MCF 10A (cell line): ENCODE data around the gene SOX9. TPM values are rescaled to one million over a fixed set of nuclear protein-coding genes. Genes with fewer than 3 reads are reported as not detected.

ENCODE experiments used
- BruUV-seq: library from RNA; stranded (reverse); fragments of 400-500 nt; replicated peaks from 2 replicates; lab custom pipeline; 2021; lab: Mats Ljungman, UMichigan
- CTCF ChIA-PET: fragments of 300-600 bp; sonication (Branson Sonifier 250); formaldehyde crosslinking; extraction: SDS; loops from one replicate; lab custom pipeline; 2021; ENCODE audit warnings: antibody characterized with exemption, inconsistent platforms; lab: Yijun Ruan, JAX
- POLR2A ChIA-PET: fragments of 300-600, 350-650 bp; sonication (Branson Sonifier 250); formaldehyde crosslinking; extraction: SDS; loops from one replicate; lab custom pipeline; 2020; ENCODE audit warnings: antibody characterized with exemption, inconsistent platforms; lab: Yijun Ruan, JAX
- DNase-seq: peaks from one replicate; pipeline ENCODE4 v3.0.0-alpha.2; 2018; ENCODE audit not compliant: unreplicated experiment
- H3K27ac Mint-ChIP-seq: one replicate; pipeline ENCODE4 v1.8.0; 2022; ENCODE audit warnings: mild to moderate bottlenecking, low read depth, mixed read lengths; ENCODE audit not compliant: unreplicated experiment
- H3K27me3 Mint-ChIP-seq: one replicate; pipeline ENCODE4 v1.8.0; 2022; ENCODE audit warnings: mixed read lengths; ENCODE audit not compliant: insufficient read depth, unreplicated experiment
- H3K36me3 Mint-ChIP-seq: one replicate; pipeline ENCODE4 v1.8.0; 2022; ENCODE audit warnings: mild to moderate bottlenecking, moderate library complexity, mixed read lengths; ENCODE audit not compliant: insufficient read depth, unreplicated experiment
- H3K4me1 Mint-ChIP-seq: one replicate; pipeline ENCODE4 v1.8.0; 2022; ENCODE audit warnings: mixed read lengths; ENCODE audit not compliant: insufficient read depth, unreplicated experiment
- H3K4me3 Mint-ChIP-seq: one replicate; pipeline ENCODE4 v1.8.0; 2022; ENCODE audit warnings: mild to moderate bottlenecking, moderate library complexity, mixed read lengths; ENCODE audit not compliant: unreplicated experiment
- H3K9me3 Mint-ChIP-seq: one replicate; pipeline ENCODE4 v1.8.0; 2022; ENCODE audit warnings: mixed read lengths; ENCODE audit not compliant: unreplicated experiment
- intact Hi-C: fragments of 100-400 bp; cut with micrococcal nuclease; formaldehyde crosslinking; loops from 2 replicates; pipeline ENCODE4 v1.14.1; 2022
- total RNA-seq: library from RNA; stranded (reverse); gene quantifications from 2 replicates; pipeline ENCODE4 v1.2.3, GENCODE V29; 2022
- TF ChIP-seq, protein P1 (sequence below): fragments of 200-600 bp; IDR thresholded peaks from one replicate; pipeline ENCODE4 v1.8.0; 2022; ENCODE audit warnings: antibody characterized with exemption, mild to moderate bottlenecking; ENCODE audit not compliant: unreplicated experiment

SOX9 gene
- total RNA-seq, 1 experiment from 2014 or later, result 2.6 TPM

- TF ChIP-seq, protein P1, sequence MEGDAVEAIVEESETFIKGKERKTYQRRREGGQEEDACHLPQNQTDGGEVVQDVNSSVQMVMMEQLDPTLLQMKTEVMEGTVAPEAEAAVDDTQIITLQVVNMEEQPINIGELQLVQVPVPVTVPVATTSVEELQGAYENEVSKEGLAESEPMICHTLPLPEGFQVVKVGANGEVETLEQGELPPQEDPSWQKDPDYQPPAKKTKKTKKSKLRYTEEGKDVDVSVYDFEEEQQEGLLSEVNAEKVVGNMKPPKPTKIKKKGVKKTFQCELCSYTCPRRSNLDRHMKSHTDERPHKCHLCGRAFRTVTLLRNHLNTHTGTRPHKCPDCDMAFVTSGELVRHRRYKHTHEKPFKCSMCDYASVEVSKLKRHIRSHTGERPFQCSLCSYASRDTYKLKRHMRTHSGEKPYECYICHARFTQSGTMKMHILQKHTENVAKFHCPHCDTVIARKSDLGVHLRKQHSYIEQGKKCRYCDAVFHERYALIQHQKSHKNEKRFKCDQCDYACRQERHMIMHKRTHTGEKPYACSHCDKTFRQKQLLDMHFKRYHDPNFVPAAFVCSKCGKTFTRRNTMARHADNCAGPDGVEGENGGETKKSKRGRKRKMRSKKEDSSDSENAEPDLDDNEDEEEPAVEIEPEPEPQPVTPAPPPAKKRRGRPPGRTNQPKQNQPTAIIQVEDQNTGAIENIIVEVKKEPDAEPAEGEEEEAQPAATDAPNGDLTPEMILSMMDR, result no peak
- no peaks in the 10 kb centered on the region for H3K36me3 Mint-ChIP-seq
- intact Hi-C loops, result no loop called here
- DNase-seq, result peak; percentile 33
- H3K27me3 Mint-ChIP-seq, result no peaks in the 10 kb centered on the region
- no TSS peak for BruUV-seq
- ChIA-PET POLR2A (no interaction called here), CTCF (interaction anchor here (0.6 to 0.7 kb wide), 2 partner anchors 372 to 1202 kb away, joined by 3 read pairs; no protein-coding TSS in a partner anchor)
- H3K27ac Mint-ChIP-seq, result no peak overlapping the region
- H3K4me3 Mint-ChIP-seq, result no peak overlapping the region
- H3K9me3 Mint-ChIP-seq, result peaks cover 6% of the 10 kb centered on the region
- peaks cover 10% of the 10 kb centered on the region for H3K4me1 Mint-ChIP-seq
These were observed 43.4 kb upstream of the SOX9 start for GRCh38 chr17:72077326-72077960.

GRCh38 chr17:72079700-72080099, 41.1 kb upstream of the SOX9 start:
- Mint-ChIP-seq H3K27ac (no peak overlapping the region), H3K36me3 (no peaks in the 10 kb centered on the region), H3K27me3 (no peaks in the 10 kb centered on the region), H3K9me3 (peaks cover 6% of the 10 kb centered on the region), H3K4me3 (no peak overlapping the region), H3K4me1 (peaks cover 10% of the 10 kb centered on the region)
- DNase-seq, result peak; percentile 86
- BruUV-seq, result no TSS peak
- TF ChIP-seq, protein P1, result no peak
- intact Hi-C loops, result no loop called here
- CTCF ChIA-PET, result no interaction called here
- POLR2A ChIA-PET, result no interaction called here

DNA sequence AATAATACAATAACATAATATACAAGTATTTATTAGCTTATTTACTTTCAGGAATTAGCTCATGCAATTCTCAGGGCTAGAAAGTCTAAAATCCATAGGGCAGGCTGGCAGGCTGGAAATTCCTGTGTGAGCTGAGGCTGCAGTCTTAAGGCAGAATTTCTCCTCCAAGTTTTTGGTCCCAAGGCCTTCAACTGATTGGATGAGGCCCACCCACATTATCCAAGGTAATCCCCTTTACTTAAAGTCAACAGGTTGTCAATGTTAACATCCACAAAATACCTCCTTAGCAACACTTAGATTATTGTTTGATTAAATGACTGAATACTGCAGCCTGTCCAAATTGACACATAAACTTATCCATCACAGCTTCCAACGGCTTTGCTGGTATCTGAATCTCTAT, 32.9 kb upstream of the SOX9 start:
- POLR2A ChIA-PET, result no interaction called here
- H3K9me3 Mint-ChIP-seq, result no peaks in the 10 kb centered on the region
- H3K36me3 Mint-ChIP-seq, result no peaks in the 10 kb centered on the region
- no peaks in the 10 kb centered on the region for H3K4me1 Mint-ChIP-seq
- no peak overlapping the region for H3K4me3 Mint-ChIP-seq
- intact Hi-C loops, result no loop called here
- CTCF ChIA-PET, result interaction anchor here (1.2 kb wide), 1 partner anchor 615 kb away, joined by 3 read pairs; no protein-coding TSS in a partner anchor
- BruUV-seq, result no TSS peak
- no peak overlapping the region for H3K27ac Mint-ChIP-seq
- no peaks in the 10 kb centered on the region for H3K27me3 Mint-ChIP-seq
- TF ChIP-seq, protein P1, result no peak
- DNase-seq, result no peak

DNA sequence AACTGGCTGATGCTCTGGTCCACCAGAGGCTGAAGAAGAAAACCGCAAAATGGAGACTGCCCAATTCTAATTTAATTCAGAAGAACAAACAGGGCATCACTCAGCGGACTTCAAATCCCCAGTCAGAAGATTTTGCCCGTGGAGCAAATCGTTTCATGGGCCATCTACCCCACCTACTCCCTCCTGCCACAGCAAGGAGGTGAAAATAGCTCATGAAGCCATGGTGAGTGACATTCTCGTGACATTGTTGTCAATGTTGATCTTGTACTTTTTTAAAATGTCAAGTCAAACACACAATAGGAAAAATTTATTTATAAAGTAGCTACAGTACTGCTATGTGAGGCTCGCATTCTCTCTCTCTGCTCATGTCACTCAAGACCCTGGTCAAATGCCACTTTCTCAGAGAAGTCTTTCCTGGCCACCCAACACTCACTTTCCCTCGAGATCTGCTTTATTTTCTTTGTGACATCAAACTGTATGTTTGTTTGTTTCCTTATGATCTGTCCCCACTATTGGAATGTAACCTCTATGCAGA, 31.3 kb upstream of the SOX9 start:
- H3K27me3 Mint-ChIP-seq, result no peaks in the 10 kb centered on the region
- no peaks in the 10 kb centered on the region for H3K36me3 Mint-ChIP-seq
- no peaks in the 10 kb centered on the region for H3K9me3 Mint-ChIP-seq
- CTCF ChIA-PET, result interaction anchor here (0.7 kb wide), 1 partner anchor 1069 kb away, joined by 3 read pairs; no protein-coding TSS in a partner anchor
- intact Hi-C loops, result no loop called here
- DNase-seq, result no peak
- BruUV-seq, result no TSS peak
- no peak overlapping the region for H3K27ac Mint-ChIP-seq
- TF ChIP-seq, protein P1, result no peak
- no peak overlapping the region for H3K4me3 Mint-ChIP-seq
- H3K4me1 Mint-ChIP-seq, result no peaks in the 10 kb centered on the region
- POLR2A ChIA-PET, result interaction anchor here (0.5 to 0.6 kb wide), 2 partner anchors 643 to 799 kb away, joined by 3 read pairs; no protein-coding TSS in a partner anchor
